Pancreas (tissue), 10 donors: Measurements from ENCODE around the gene ARHGEF7. TPM values are rescaled to one million over a fixed set of nuclear protein-coding genes. Genes with fewer than 3 reads are reported as not detected.

Experiments used
- ATAC-seq, 4 donors: fragments of 200-7000 bp; cut with Tn5 transposase; one replicate each; pipeline versions ENCODE4 v1.8.0 to v1.9.1; 2020; ENCODE audit warnings: mild to moderate bottlenecking in 4 of 4, moderate library complexity in 4 of 4
- DNase-seq, 6 donors: peaks; one replicate each; pipeline ENCODE4 v3.0.0-alpha.2; 2020
- FAIRE-seq: peaks from 2 replicates; lab custom pipeline; 2012; peaks lifted over from hg19 to GRCh38; lab: Jason Lieb, UNC
- H3K27ac ChIP-seq, 4 donors: fragments of 200-600 bp; sonication (generic); 1 replicate in 3 of 4; 2 replicates in 1 of 4; pipeline versions ENCODE4 v1.5.0 to v1.8.0; 2020
- H3K27me3 ChIP-seq, 4 donors: fragments of 200-600 bp; one replicate each; pipeline ENCODE4 v1.8.0; 2021
- H3K36me3 ChIP-seq, 3 donors: fragments of 200-600 bp; sonication (generic) in 1 of 3; one replicate each; pipeline versions ENCODE4 v1.5.0 to v1.8.0; 2020 to 2021
- H3K4me1 ChIP-seq, 3 donors: fragments of 200-600 bp; one replicate each; pipeline ENCODE4 v1.8.0; 2021
- H3K4me3 ChIP-seq, 4 donors: fragments of 200-600 bp; sonication (generic) in 2 of 4; one replicate each; pipeline versions ENCODE4 v1.5.0 to v1.8.0; 2020 to 2021
- H3K9me3 ChIP-seq, 4 donors: fragments of 200-600 bp; one replicate each; pipeline ENCODE4 v1.8.0; 2021
- CTCF ChIP-seq, 4 donors: fragments of 200-600 bp; sonication (generic) in 3 of 4; IDR thresholded peaks; one replicate each; pipeline versions ENCODE4 v1.5.0 to v1.8.0; 2021; ENCODE audit warnings: antibody characterized with exemption in 4 of 4
- WGBS, 2 donors: extraction: QIAGEN DNeasy Blood & Tissue Kit; methylation state at CpG; one replicate each; pipeline ENCODE4 v1.1.7; 2013; 5-methylcytosine and 5-hydroxymethylcytosine counted together
- intact Hi-C, 3 donors: fragments of 100-400 bp; cut with DNase I; formaldehyde crosslinking; loops; one replicate each; pipeline versions ENCODE4 v1.11.1 to v1.14.2; 2022
- polyA plus RNA-seq, 2 donors: library from polyadenylated mRNA; stranded (reverse); fragments of 200-250 nt; gene quantifications; one replicate each; pipeline ENCODE4 v1.2.3, GENCODE V29; 2013
- total RNA-seq, 6 donors: library from RNA; stranded (reverse); fragmentation: NEBNext Ultra II Directional in 4 of 6; extraction: Animal tissue kit (Norgen Biotek cat#: 25700) in 4 of 6; gene quantifications; one replicate each; pipeline versions ENCODE4 v1.2.1 to v1.2.4, GENCODE V29; 2021 to 2023
- donor health status: healthy with polysubstance abuse.
- donor health status: DM: no; HTN: no; CAD: no; lungs with moderate emphysema.
- donor health status: DM: no; HTN: no; CAD: no.
- donor health status: control.
- donor health status: control.
- donor health status: Bipolar disorder and iron deficiency.
- donor health status: DM: yes; HTN: yes; CAD: no.
- donor health status: DM: no; HTN: no; CAD: no.
- donor health status: DM: no; HTN: no; CAD: no.
- donor health status: DM: yes; HTN: yes; CAD: no.

Gene ARHGEF7
- total and polyA plus RNA-seq, 8 donors, result 13.4 to 37.7 (median 22.2) TPM

DNA sequence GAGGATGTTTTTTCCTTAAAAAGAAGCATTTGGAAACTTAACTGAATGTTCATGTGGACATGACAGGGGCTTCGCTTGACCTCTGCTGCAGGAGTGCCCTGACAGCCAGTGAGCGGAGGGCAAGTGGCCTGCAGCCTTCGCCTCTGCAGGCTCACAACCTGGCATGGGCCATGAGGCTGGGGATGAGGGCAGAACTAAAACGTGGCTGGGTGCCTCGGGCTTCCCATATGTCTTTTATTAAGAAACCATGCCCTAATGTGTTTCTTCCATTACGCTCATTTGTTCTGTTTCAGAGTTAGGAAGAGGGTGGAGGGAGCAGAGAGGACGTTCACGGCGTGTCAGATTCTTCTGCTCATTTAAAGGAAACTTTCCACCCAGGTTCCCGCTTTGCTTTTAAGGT, 2.9 kb downstream of the ARHGEF7 start:
- Histone ChIP-seq H3K4me1 (peaks cover 0 to 4% (median 0%) of the 10 kb centered on the region in 3 donors), H3K36me3 (no peaks in the 10 kb centered on the region), H3K4me3 (no peak overlapping the region), H3K9me3 (no peaks in the 10 kb centered on the region), H3K27me3 (peaks cover 0 to 7% (median 3%) of the 10 kb centered on the region in 4 donors), H3K27ac (no peak overlapping the region)
- FAIRE-seq (no peak), ATAC-seq (no peak), DNase-seq (no peak)
- no peak for TF ChIP-seq CTCF (IDR thresholded peaks at IDR 0.05)
- intact Hi-C loops, result no loop called here
- 82 to 86% methylated on average over 10 of the region's 10 CpGs for WGBS, 2 donors

DNA sequence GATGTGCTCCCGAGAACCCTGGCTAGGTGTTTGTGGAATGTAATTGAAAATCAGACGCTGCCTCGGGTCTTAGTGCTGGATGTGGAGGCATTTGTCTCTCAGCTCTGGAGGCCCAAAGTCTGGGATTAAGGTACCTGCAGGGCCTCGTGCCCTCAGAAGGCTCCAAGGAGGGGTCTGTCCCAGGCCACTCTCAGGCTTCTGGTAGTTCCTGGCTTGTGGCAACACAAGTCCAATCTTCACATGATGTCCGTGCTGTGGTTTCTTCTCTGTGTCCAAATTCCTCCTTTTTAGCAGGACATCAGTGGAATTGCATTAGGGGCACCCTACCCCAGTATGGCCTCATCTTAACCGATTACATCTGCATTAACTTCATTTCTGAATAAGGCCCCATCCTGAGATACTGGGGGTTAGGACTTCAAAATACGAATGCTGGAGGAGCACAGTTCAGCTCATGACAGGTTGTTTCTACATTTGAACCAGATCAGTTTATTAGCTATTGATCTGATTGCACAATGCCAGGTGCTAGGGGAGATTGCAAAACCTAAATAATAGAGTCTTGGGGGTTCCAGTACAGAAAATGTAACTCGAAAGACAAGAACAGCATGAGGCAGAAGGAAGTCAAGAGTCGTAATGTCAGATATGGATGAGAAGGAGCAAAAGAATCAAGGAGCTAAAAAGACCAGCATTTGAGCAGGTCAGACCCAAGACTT, 3.9 kb downstream of the ARHGEF7 start:
- H3K4me3 ChIP-seq, result no peak overlapping the region
- H3K9me3 ChIP-seq, result no peaks in the 10 kb centered on the region
- no peaks in the 10 kb centered on the region for H3K36me3 ChIP-seq
- peaks cover 0 to 4% (median 0%) of the 10 kb centered on the region in 3 donors for H3K4me1 ChIP-seq
- ATAC-seq, result no peak
- no peak for DNase-seq
- WGBS, 2 donors, result 75 to 84% methylated on average over 9 of the region's 9 CpGs
- TF ChIP-seq CTCF (IDR thresholded peaks at IDR 0.05), result no peak
- no peak for FAIRE-seq
- no peak overlapping the region for H3K27ac ChIP-seq
- intact Hi-C loops, result no loop called here
- peaks cover 0 to 7% (median 3%) of the 10 kb centered on the region in 4 donors for H3K27me3 ChIP-seq

- no peak for ATAC-seq
- DNase-seq, result no peak
Observed at GRCh38 chr13:111119966-111120365, 4.9 kb downstream of the ARHGEF7 start.

DNA sequence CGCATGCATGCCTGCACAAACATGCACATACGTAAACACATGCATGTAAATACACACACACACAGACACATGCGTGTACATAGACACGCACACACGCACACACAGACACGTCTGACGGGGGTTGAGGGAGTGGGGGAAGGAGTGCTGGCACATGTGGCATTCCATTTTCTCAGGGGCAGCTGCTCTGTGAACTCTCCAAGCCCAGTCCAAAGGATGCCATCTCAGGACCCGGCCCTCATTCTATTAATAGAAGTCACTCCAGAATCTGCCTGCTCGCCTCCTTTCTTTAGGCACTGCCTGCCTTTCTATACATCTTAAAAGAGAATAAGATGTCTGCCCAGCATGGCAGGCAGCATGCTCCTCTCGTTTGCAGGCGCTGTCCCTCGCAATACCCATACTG, 5.3 kb downstream of the ARHGEF7 start:
- no peaks in the 10 kb centered on the region for H3K36me3 ChIP-seq
- no peak for FAIRE-seq

More at GRCh38 chr13:111119966-111120365, 4.9 kb downstream of the ARHGEF7 start:
- Histone ChIP-seq H3K9me3 (no peaks in the 10 kb centered on the region), H3K4me1 (peaks cover 0 to 4% (median 0%) of the 10 kb centered on the region in 3 donors), H3K36me3 (no peaks in the 10 kb centered on the region), H3K27ac (no peak overlapping the region), H3K4me3 (no peak overlapping the region), H3K27me3 (peaks cover 0 to 6% (median 2%) of the 10 kb centered on the region in 4 donors)
- FAIRE-seq, result no peak
- intact Hi-C loops, result no loop called here
- TF ChIP-seq CTCF (IDR thresholded peaks at IDR 0.05), result no peak

More for the DNA sequence above, 5.3 kb downstream of the ARHGEF7 start:
- Histone ChIP-seq H3K9me3 (no peaks in the 10 kb centered on the region), H3K27ac (no peak overlapping the region), H3K4me1 (peaks cover 0 to 4% (median 0%) of the 10 kb centered on the region in 3 donors), H3K4me3 (no peak overlapping the region), H3K27me3 (peaks cover 0 to 6% (median 2%) of the 10 kb centered on the region in 4 donors)
- DNase-seq (no peak), ATAC-seq (no peak)
- 79% methylated on average over 12 of the region's 12 CpGs for WGBS, 2 donors
- TF ChIP-seq CTCF (IDR thresholded peaks at IDR 0.05), result no peak
- intact Hi-C loops, result no loop called here
